HG03520 (cell line): ENCODE data around the gene CYP2S1.
"Not testable (repeated sequence)": the region's sequence is repeated elsewhere in the genome, so short reads cannot be mapped to it uniquely, and the experiment has no call there.

ENCODE experiments used
- ATAC-seq: cut with Tn5 transposase; IDR thresholded peaks from one replicate; pipeline ENCODE4 v1.9.1; 2021; ENCODE audit warnings: mild to moderate bottlenecking, moderate library complexity; ENCODE audit not compliant: unreplicated experiment

CYP2S1 gene

GRCh38 chr19:41192574-41193429, at the start of gene CYP2S1:
Gene CYP2S1, plus strand, starts transcription at chr19:41193219. Its CDS starts 46 bp downstream, at chr19:41193265.
- ATAC-seq: no peak

GRCh38 chr19:41144403-41144802, 48.6 kb upstream of the CYP2S1 start:
- ATAC-seq: no peak

- ATAC-seq: no peak
Measured at GRCh38 chr19:41149831-41150230, 43.2 kb upstream of the CYP2S1 start.

- ATAC-seq: not testable (repeated sequence)
Measured at GRCh38 chr19:41150986-41151385, 42.0 kb upstream of the CYP2S1 start.

GRCh38 chr19:41154060-41154459, 39.0 kb upstream of the CYP2S1 start:
- ATAC-seq: no peak

- no peak for ATAC-seq
Measured at GRCh38 chr19:41156207-41156606, 36.8 kb upstream of the CYP2S1 start.

GRCh38 chr19:41159881-41160280, 33.1 kb upstream of the CYP2S1 start:
- no peak for ATAC-seq

GRCh38 chr19:41161903-41162302, 31.1 kb upstream of the CYP2S1 start:
- ATAC-seq: no peak

- ATAC-seq: no peak
Measured at GRCh38 chr19:41166944-41167804, 25.8 kb upstream of the CYP2S1 start.

GRCh38 chr19:41172297-41173164, 20.5 kb upstream of the CYP2S1 start:
- no peak for ATAC-seq

- ATAC-seq: no peak
Measured at GRCh38 chr19:41174297-41174928, 18.6 kb upstream of the CYP2S1 start.

- ATAC-seq: no peak
Measured at GRCh38 chr19:41175801-41176777, 16.9 kb upstream of the CYP2S1 start.

- ATAC-seq: not testable (repeated sequence)
Measured at GRCh38 chr19:41180173-41180572, 12.8 kb upstream of the CYP2S1 start.

GRCh38 chr19:41186971-41187883, 5.8 kb upstream of the CYP2S1 start:
- ATAC-seq: no peak

GRCh38 chr19:41187884-41188279, 5.1 kb upstream of the CYP2S1 start:
- ATAC-seq: no peak

GRCh38 chr19:41189425-41190065, 3.5 kb upstream of the CYP2S1 start:
- no peak for ATAC-seq

- ATAC-seq: no peak
Measured at GRCh38 chr19:41193430-41194156, 574 bp downstream of the CYP2S1 start.
